HFFc6 (cell line): ENCODE results near the gene TMEM254. TPM values are rescaled to one million over a fixed set of nuclear protein-coding genes. Genes with fewer than 3 reads are reported as not detected.
A peak's percentile ranks its signal among the peaks of the same experiment; 100 is the strongest.

Source experiments
- DNase-seq: peaks from one replicate; pipeline ENCODE4 v3.0.0-alpha.2; 2018
- H3K27ac Mint-ChIP-seq: 2 replicates; pipeline ENCODE4 v1.8.0; 2020; ENCODE audit warnings: mild to moderate bottlenecking, mixed read lengths
- H3K27me3 Mint-ChIP-seq: 2 replicates; pipeline ENCODE4 v1.8.0; 2021; ENCODE audit warnings: mild to moderate bottlenecking, moderate library complexity, mixed read lengths; ENCODE audit not compliant: insufficient read depth
- H3K36me3 Mint-ChIP-seq: 2 replicates; pipeline ENCODE4 v1.8.0; 2021; ENCODE audit warnings: low read depth, mixed read lengths
- H3K4me1 Mint-ChIP-seq: 2 replicates; pipeline ENCODE4 v1.8.0; 2020; ENCODE audit warnings: low read depth, mixed read lengths
- H3K4me3 Mint-ChIP-seq: 2 replicates; pipeline ENCODE4 v1.8.0; 2020; ENCODE audit warnings: mild to moderate bottlenecking, moderate library complexity, mixed read lengths
- H3K9me3 Mint-ChIP-seq: 2 replicates; pipeline ENCODE4 v1.8.0; 2020; ENCODE audit warnings: mild to moderate bottlenecking, mixed read lengths
- total RNA-seq, 6 experiments: library from RNA; stranded (reverse); fragmentation: NEBNext Ultra II Directional; extraction: Animal tissue kit (Norgen Biotek cat#: 25700); gene quantifications; 2 replicates in 1 of 6; 3 replicates in 5 of 6; pipeline ENCODE4 v1.2.3, GENCODE V29; 2021
- TF ChIP-seq, protein P1 (sequence below): fragments of 200-600 bp; sonication (generic); IDR thresholded peaks from 2 replicates; pipeline ENCODE4 v1.5.0; 2021; ENCODE audit warnings: antibody characterized with exemption, mild to moderate bottlenecking

Gene TMEM254
- total RNA-seq, 6 experiments from 2014 or later = 11.7 to 14.8 (median 13.7) TPM

DNA sequence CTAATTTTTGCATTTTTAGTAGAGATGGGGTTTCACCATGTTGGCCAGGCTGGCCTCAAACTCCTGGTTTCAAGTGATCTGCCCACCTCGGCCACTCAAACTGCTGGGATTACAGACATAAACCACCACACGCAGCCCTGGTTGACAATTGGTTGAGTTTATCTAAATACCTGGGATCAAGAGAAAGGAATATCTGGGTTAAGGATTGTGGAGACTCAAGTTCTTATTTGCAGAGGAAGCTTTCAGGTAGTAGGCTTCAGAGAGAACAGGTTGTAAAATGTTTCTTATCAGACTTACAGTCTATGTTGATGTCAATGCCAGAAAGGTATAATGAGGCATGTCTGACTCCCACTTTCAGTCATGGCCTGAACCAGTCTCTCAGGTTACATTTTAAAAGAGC is 5.9 kb upstream of the TMEM254 start:
- no peak for DNase-seq
- Mint-ChIP-seq H3K4me3 (no peak overlapping the region), H3K4me1 (peaks cover 14% of the 10 kb centered on the region), H3K36me3 (0 out of 2 replicates have a peak, but pooled peaks cover 4% of the 10 kb centered on the region), H3K9me3 (peaks cover 7% of the 10 kb centered on the region), H3K27ac (no peak overlapping the region), H3K27me3 (peaks cover 3% of the 10 kb centered on the region; the same call in 1 of the 2 replicates)
- TF ChIP-seq, protein P1, sequence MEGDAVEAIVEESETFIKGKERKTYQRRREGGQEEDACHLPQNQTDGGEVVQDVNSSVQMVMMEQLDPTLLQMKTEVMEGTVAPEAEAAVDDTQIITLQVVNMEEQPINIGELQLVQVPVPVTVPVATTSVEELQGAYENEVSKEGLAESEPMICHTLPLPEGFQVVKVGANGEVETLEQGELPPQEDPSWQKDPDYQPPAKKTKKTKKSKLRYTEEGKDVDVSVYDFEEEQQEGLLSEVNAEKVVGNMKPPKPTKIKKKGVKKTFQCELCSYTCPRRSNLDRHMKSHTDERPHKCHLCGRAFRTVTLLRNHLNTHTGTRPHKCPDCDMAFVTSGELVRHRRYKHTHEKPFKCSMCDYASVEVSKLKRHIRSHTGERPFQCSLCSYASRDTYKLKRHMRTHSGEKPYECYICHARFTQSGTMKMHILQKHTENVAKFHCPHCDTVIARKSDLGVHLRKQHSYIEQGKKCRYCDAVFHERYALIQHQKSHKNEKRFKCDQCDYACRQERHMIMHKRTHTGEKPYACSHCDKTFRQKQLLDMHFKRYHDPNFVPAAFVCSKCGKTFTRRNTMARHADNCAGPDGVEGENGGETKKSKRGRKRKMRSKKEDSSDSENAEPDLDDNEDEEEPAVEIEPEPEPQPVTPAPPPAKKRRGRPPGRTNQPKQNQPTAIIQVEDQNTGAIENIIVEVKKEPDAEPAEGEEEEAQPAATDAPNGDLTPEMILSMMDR = no peak

- DNase-seq = peak; percentile 8
- Mint-ChIP-seq H3K27me3 (peaks cover 1% of the 10 kb centered on the region), H3K4me3 (no peak overlapping the region), H3K4me1 (peaks cover 36% of the 10 kb centered on the region), H3K36me3 (no peaks in the 10 kb centered on the region; the same call in 1 of the 2 replicates), H3K9me3 (no peaks in the 10 kb centered on the region), H3K27ac (no peak overlapping the region)
- TF ChIP-seq, protein P1 = no peak
Measured at GRCh38 chr10:80075781-80076180, 2.7 kb upstream of the TMEM254 start.

DNA sequence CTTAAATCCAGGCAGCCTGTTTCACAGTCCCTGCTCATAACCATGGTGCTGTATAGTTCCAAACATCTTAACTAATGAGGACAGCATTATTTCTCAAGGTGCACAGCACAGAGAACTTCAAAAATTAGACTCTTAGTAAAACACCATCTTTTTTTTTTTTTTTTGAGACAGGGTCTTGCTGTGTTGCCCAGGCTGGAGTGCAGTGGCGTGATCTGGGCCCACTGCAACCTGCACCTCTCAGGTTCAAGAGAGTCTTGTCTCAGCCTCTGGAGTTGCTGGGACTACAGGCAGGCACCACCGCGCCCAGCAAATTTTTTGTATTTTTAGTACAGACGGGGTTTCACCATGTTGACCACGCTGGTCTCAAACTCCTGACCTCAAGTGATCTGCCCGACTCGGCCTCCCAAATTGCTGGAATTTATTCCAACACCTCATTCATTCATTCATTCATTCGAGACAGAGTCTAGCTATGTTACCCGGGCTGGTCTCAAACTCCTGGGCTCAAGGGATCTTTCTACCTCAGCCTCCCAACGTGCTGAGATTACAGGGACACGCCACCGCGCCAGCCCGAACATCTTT is 507 bp upstream of the TMEM254 start:
- H3K4me3 Mint-ChIP-seq = peak overlapping the region; percentile 97
- peaks cover 36% of the 10 kb centered on the region for H3K4me1 Mint-ChIP-seq
- TF ChIP-seq, protein P1 = no peak
- DNase-seq = no peak
- no peaks in the 10 kb centered on the region for H3K9me3 Mint-ChIP-seq
- peaks cover 1% of the 10 kb centered on the region for H3K27me3 Mint-ChIP-seq
- no peaks in the 10 kb centered on the region; the same call in 1 of the 2 replicates for H3K36me3 Mint-ChIP-seq
- H3K27ac Mint-ChIP-seq = peak overlapping the region; percentile 97

DNA sequence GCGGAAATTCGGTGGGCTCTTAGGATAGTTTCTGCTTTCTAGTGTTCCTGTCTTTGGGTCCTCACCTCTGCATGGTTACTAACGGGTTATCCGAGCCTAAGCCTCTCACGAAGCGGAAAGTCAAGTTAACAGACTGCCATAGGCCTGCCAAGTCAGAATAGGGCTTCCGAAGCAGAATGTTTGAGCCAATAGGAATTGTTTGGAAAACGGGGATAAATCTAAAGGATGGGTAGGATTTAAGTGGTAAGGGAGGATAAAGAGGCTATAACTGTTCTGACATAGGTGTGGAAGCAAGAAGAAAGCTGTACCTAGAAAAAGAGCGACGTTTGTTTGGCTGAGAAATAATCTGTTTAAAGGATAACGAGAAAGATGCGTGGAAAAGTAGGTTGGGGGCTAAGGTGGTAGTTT is 851 bp downstream of the TMEM254 start:
- H3K27ac Mint-ChIP-seq = peak overlapping the region; percentile 97
- H3K27me3 Mint-ChIP-seq = peaks cover 3% of the 10 kb centered on the region
- no peaks in the 10 kb centered on the region for H3K9me3 Mint-ChIP-seq
- peak overlapping the region; percentile 97 for H3K4me3 Mint-ChIP-seq
- no peak for DNase-seq
- TF ChIP-seq, protein P1 = no peak
- H3K36me3 Mint-ChIP-seq = no peaks in the 10 kb centered on the region; the same call in 1 of the 2 replicates
- peaks cover 36% of the 10 kb centered on the region for H3K4me1 Mint-ChIP-seq

- DNase-seq = no peak
- no peak overlapping the region for H3K27ac Mint-ChIP-seq
- no peaks in the 10 kb centered on the region; the same call in 1 of the 2 replicates for H3K36me3 Mint-ChIP-seq
- peaks cover 3% of the 10 kb centered on the region for H3K27me3 Mint-ChIP-seq
- TF ChIP-seq, protein P1 = no peak
- no peak overlapping the region for H3K4me3 Mint-ChIP-seq
- H3K4me1 Mint-ChIP-seq = peaks cover 26% of the 10 kb centered on the region
- H3K9me3 Mint-ChIP-seq = no peaks in the 10 kb centered on the region
Measured at GRCh38 chr10:80081026-80081425, 2.6 kb downstream of the TMEM254 start.
